ENCODE measurements around the gene KLHL3.

KLHL3 gene

GRCh38 chr5:137708796-137709559 lies 26.9 kb downstream of the KLHL3 start:
- no peak for DNase-seq (ENCODE audit: low read depth)

GRCh38 chr5:137708062-137708461 lies 27.8 kb downstream of the KLHL3 start:
- DNase-seq (ENCODE audit: low read depth), result no peak

GRCh38 chr5:137706841-137707240 lies 29.0 kb downstream of the KLHL3 start:
- DNase-seq (ENCODE audit: low read depth), result no peak

- no peak for DNase-seq (ENCODE audit: low read depth)
Observed at GRCh38 chr5:137705106-137705505, 30.8 kb downstream of the KLHL3 start.

- DNase-seq (ENCODE audit: low read depth), result no peak
Observed at GRCh38 chr5:137703565-137703964, 32.3 kb downstream of the KLHL3 start.

GRCh38 chr5:137700282-137700680 lies 35.6 kb downstream of the KLHL3 start:
- DNase-seq (ENCODE audit: low read depth), result no peak

GRCh38 chr5:137699336-137700281 lies 36.3 kb downstream of the KLHL3 start:
- no peak for DNase-seq (ENCODE audit: low read depth)

- DNase-seq (ENCODE audit: low read depth), result no peak
Observed at GRCh38 chr5:137696481-137696880, 39.4 kb downstream of the KLHL3 start.

- no peak for DNase-seq (ENCODE audit: low read depth)
Observed at GRCh38 chr5:137695651-137696428, 40.0 kb downstream of the KLHL3 start.

- DNase-seq (ENCODE audit: low read depth), result no peak
Observed at GRCh38 chr5:137693951-137694721, 41.8 kb downstream of the KLHL3 start.

- DNase-seq (ENCODE audit: low read depth), result no peak
Observed at GRCh38 chr5:137693307-137693950, 42.5 kb downstream of the KLHL3 start.

- DNase-seq (ENCODE audit: low read depth), result no peak
Observed at GRCh38 chr5:137689306-137689705, 46.6 kb downstream of the KLHL3 start.

GRCh38 chr5:137688210-137688840 lies 47.6 kb downstream of the KLHL3 start:
- DNase-seq (ENCODE audit: low read depth), result no peak

GRCh38 chr5:137684761-137685160 lies 51.1 kb downstream of the KLHL3 start:
- DNase-seq (ENCODE audit: low read depth), result no peak

GRCh38 chr5:137681191-137681590 lies 54.7 kb downstream of the KLHL3 start:
- no peak for DNase-seq (ENCODE audit: low read depth)

GRCh38 chr5:137679910-137680309 lies 56.0 kb downstream of the KLHL3 start:
- no peak for DNase-seq (ENCODE audit: low read depth)

GRCh38 chr5:137679195-137679594 lies 56.7 kb downstream of the KLHL3 start:
- no peak for DNase-seq (ENCODE audit: low read depth)

- no peak for DNase-seq (ENCODE audit: low read depth)
Observed at GRCh38 chr5:137672881-137673280, 63.0 kb downstream of the KLHL3 start.

- no peak for DNase-seq (ENCODE audit: low read depth)
Observed at GRCh38 chr5:137672001-137672400, 63.9 kb downstream of the KLHL3 start.

GRCh38 chr5:137669811-137670210 lies 66.1 kb downstream of the KLHL3 start:
- DNase-seq (ENCODE audit: low read depth), result no peak

GRCh38 chr5:137668637-137669036 lies 67.3 kb downstream of the KLHL3 start:
- DNase-seq (ENCODE audit: low read depth), result no peak

All from fibroblast of gingiva (primary cell).